HepG2 (cell line): ENCODE data around the gene BAIAP2L2. TPM values are rescaled to one million over a fixed set of nuclear protein-coding genes. Genes with fewer than 3 reads are reported as not detected.

Experiments used
- AHR ChIP-seq: IDR thresholded peaks from 2 replicates; pipeline ENCODE4 v1.6.1; 2018; ENCODE audit warnings: missing genetic modification reagents, missing compliant biosample characterization
- ETV5 ChIP-seq: IDR thresholded peaks from 2 replicates; pipeline ENCODE4 v1.6.1; 2018; ENCODE audit warnings: missing biosample characterization, missing genetic modification reagents, inconsistent platforms, borderline replicate concordance
- FOXA3 ChIP-seq: IDR thresholded peaks from 2 replicates; pipeline ENCODE4 v1.6.1; 2016; ENCODE audit warnings: missing genetic modification reagents, missing compliant biosample characterization
- FOXK2 ChIP-seq: fragments of 450-650 bp; IDR thresholded peaks from 2 replicates; pipeline ENCODE4 v1.6.1; 2016
- FOXO4 ChIP-seq: sonication (generic); formaldehyde crosslinking; conservative IDR thresholded peaks from 2 replicates; pipeline ENCODE4 v1.8.1; 2023; ENCODE audit warnings: missing genetic modification reagents
- HNRNPK ChIP-seq: fragments of 200-400 bp; formaldehyde crosslinking; IDR thresholded peaks from 2 replicates; pipeline ENCODE4 v1.6.1; 2018; ENCODE audit warnings: low read length, low read depth, moderate library complexity, mild to moderate bottlenecking; ENCODE audit not compliant: poor library complexity, severe bottlenecking
- JARID2 ChIP-seq: sonication (generic); formaldehyde crosslinking; IDR thresholded peaks from 2 replicates; pipeline ENCODE4 v1.8.1; 2023; ENCODE audit warnings: missing genetic modification reagents, inconsistent platforms; ENCODE audit not compliant: insufficient replicate concordance
- MAFF ChIP-seq: IDR thresholded peaks from 2 replicates; pipeline ENCODE4 v1.6.1; 2011; ENCODE audit warnings: low read depth, low read length, improper control_type of control experiment
- MTA3 ChIP-seq: sonication (generic); formaldehyde crosslinking; IDR thresholded peaks from 2 replicates; pipeline ENCODE4 v1.4.0; 2020; ENCODE audit warnings: missing genetic modification reagents
- NCOA1 ChIP-seq: sonication (generic); formaldehyde crosslinking; IDR thresholded peaks from 2 replicates; pipeline ENCODE4 v1.9.0; 2021; ENCODE audit warnings: missing genetic modification reagents
- RELA ChIP-seq: sonication (generic); formaldehyde crosslinking; IDR thresholded peaks from 2 replicates; pipeline ENCODE4 v1.4.0; 2020; ENCODE audit warnings: missing genetic modification reagents
- SIX1 ChIP-seq: sonication (generic); formaldehyde crosslinking; IDR thresholded peaks from 2 replicates; pipeline ENCODE4 v1.4.0; 2020; ENCODE audit warnings: missing genetic modification reagents, borderline replicate concordance
- ZNF264 ChIP-seq: sonication (generic); formaldehyde crosslinking; IDR thresholded peaks from 2 replicates; pipeline ENCODE4 v1.4.0; 2020; ENCODE audit warnings: missing genetic modification reagents
- ZNF33A ChIP-seq: sonication (generic); formaldehyde crosslinking; IDR thresholded peaks from 2 replicates; pipeline ENCODE4 v1.5.1; 2020; ENCODE audit warnings: missing genetic modification reagents, mild to moderate bottlenecking, moderate library complexity, borderline replicate concordance
- ZNF432 ChIP-seq: sonication (generic); formaldehyde crosslinking; IDR thresholded peaks from 2 replicates; pipeline ENCODE4 v1.5.0; 2020; ENCODE audit warnings: missing genetic modification reagents, mild to moderate bottlenecking, borderline replicate concordance
- ZNF644 ChIP-seq: IDR thresholded peaks from 2 replicates; pipeline ENCODE4 v1.6.1; 2016; ENCODE audit warnings: low read depth
- ZNF737 ChIP-seq: sonication (generic); formaldehyde crosslinking; IDR thresholded peaks from 2 replicates; pipeline ENCODE4 v1.5.0; 2020; ENCODE audit warnings: missing genetic modification reagents, mild to moderate bottlenecking, borderline replicate concordance
- ZNF816 ChIP-seq: sonication (generic); formaldehyde crosslinking; IDR thresholded peaks from 2 replicates; pipeline ENCODE4 v1.8.0; 2022; ENCODE audit warnings: missing genetic modification reagents, mild to moderate bottlenecking, borderline replicate concordance
- ZSCAN30 ChIP-seq: sonication (generic); formaldehyde crosslinking; IDR thresholded peaks from 2 replicates; pipeline ENCODE4 v1.5.0; 2020; ENCODE audit warnings: mild to moderate bottlenecking, missing genetic modification reagents
- ZSCAN9 ChIP-seq: IDR thresholded peaks from 2 replicates; pipeline ENCODE4 v1.6.1; 2016; ENCODE audit warnings: borderline replicate concordance
- polyA plus RNA-seq, 8 experiments: library from polyadenylated mRNA; depleted of rRNA in 3 of 8; stranded (reverse) in 7 of 8; unstranded in 1 of 8; fragments of >200 nt; fragmentation: Illumina TruSeq in 4 of 8; extraction: Trizol in 4 of 8; gene quantifications; 2 replicates each; pipeline versions ENCODE4 v1.2.1 to v1.2.3, GENCODE V29; 2011 to 2016; ENCODE audit warnings: low read depth in 4 of 8, missing spikeins in 1 of 8, mixed read lengths in 1 of 8; ENCODE audit not compliant: insufficient read depth in 1 of 8
- total RNA-seq, 5 experiments: library from RNA; depleted of rRNA; stranded (reverse); fragments of >200 nt; fragmentation: Illumina TruSeq; extraction: Trizol; gene quantifications; 2 replicates each; pipeline ENCODE4 v1.2.3, GENCODE V29; 2016; ENCODE audit warnings: low read depth in 1 of 5
- TF ChIP-seq, protein P1 (sequence below): sonication (generic); formaldehyde crosslinking; IDR thresholded peaks from 2 replicates; pipeline ENCODE4 v1.5.1; 2020; ENCODE audit warnings: missing genetic modification reagents, mild to moderate bottlenecking, borderline replicate concordance
- TF ChIP-seq, protein P2 (sequence below): sonication (generic); formaldehyde crosslinking; IDR thresholded peaks from 2 replicates; pipeline ENCODE4 v1.8.0; 2022; ENCODE audit warnings: missing genetic modification reagents, mild to moderate bottlenecking, moderate library complexity, borderline replicate concordance
- TF ChIP-seq, protein P3 (sequence below): sonication (generic); formaldehyde crosslinking; IDR thresholded peaks from 2 replicates; pipeline ENCODE4 v1.4.0; 2020; ENCODE audit warnings: missing genetic modification reagents

BAIAP2L2 gene
- total and polyA plus RNA-seq, 2 of the 13 experiments (the other 11 are each of a cell fraction or from before 2014, with no cell fraction given): 4.4 to 7.5 TPM

GRCh38 chr22:38107692-38108515, 2.6 kb downstream of the BAIAP2L2 start (continued):
- TF ChIP-seq ETV5 (CRISPR knock-in tag) (peak; percentile 87), ZNF264 (CRISPR knock-in tag) (no peak), ZNF816 (CRISPR knock-in tag) (no peak), FOXK2 (no peak), RELA (no peak), ZNF737 (CRISPR knock-in tag) (no peak), JARID2 (CRISPR knock-in tag) (no peak), ZNF644 (peak; percentile 79), AHR (CRISPR knock-in tag) (no peak; the same call in 1 of the 2 replicates), SIX1 (CRISPR knock-in tag) (no peak), ZSCAN30 (no peak), NCOA1 (CRISPR knock-in tag) (no peak), ZNF33A (CRISPR knock-in tag) (no peak), FOXO4 (CRISPR knock-in tag) (no peak), MAFF (no peak), HNRNPK (no peak), ZSCAN9 (peak; percentile 72; the same call in 1 of the 2 replicates), FOXA3 (CRISPR knock-in tag) (peak; percentile 19; the same call in 1 of the 2 replicates), MTA3 (CRISPR knock-in tag) (no peak), ZNF432 (no peak)
- TF ChIP-seq, protein P1, sequence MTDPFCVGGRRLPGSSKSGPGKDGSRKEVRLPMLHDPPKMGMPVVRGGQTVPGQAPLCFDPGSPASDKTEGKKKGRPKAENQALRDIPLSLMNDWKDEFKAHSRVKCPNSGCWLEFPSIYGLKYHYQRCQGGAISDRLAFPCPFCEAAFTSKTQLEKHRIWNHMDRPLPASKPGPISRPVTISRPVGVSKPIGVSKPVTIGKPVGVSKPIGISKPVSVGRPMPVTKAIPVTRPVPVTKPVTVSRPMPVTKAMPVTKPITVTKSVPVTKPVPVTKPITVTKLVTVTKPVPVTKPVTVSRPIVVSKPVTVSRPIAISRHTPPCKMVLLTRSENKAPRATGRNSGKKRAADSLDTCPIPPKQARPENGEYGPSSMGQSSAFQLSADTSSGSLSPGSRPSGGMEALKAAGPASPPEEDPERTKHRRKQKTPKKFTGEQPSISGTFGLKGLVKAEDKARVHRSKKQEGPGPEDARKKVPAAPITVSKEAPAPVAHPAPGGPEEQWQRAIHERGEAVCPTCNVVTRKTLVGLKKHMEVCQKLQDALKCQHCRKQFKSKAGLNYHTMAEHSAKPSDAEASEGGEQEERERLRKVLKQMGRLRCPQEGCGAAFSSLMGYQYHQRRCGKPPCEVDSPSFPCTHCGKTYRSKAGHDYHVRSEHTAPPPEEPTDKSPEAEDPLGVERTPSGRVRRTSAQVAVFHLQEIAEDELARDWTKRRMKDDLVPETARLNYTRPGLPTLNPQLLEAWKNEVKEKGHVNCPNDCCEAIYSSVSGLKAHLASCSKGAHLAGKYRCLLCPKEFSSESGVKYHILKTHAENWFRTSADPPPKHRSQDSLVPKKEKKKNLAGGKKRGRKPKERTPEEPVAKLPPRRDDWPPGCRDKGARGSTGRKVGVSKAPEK (CRISPR knock-in tag): no peak
- TF ChIP-seq, protein P2, sequence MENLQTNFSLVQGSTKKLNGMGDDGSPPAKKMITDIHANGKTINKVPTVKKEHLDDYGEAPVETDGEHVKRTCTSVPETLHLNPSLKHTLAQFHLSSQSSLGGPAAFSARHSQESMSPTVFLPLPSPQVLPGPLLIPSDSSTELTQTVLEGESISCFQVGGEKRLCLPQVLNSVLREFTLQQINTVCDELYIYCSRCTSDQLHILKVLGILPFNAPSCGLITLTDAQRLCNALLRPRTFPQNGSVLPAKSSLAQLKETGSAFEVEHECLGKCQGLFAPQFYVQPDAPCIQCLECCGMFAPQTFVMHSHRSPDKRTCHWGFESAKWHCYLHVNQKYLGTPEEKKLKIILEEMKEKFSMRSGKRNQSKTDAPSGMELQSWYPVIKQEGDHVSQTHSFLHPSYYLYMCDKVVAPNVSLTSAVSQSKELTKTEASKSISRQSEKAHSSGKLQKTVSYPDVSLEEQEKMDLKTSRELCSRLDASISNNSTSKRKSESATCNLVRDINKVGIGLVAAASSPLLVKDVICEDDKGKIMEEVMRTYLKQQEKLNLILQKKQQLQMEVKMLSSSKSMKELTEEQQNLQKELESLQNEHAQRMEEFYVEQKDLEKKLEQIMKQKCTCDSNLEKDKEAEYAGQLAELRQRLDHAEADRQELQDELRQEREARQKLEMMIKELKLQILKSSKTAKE (CRISPR knock-in tag): peak; percentile 67
- TF ChIP-seq, protein P3, sequence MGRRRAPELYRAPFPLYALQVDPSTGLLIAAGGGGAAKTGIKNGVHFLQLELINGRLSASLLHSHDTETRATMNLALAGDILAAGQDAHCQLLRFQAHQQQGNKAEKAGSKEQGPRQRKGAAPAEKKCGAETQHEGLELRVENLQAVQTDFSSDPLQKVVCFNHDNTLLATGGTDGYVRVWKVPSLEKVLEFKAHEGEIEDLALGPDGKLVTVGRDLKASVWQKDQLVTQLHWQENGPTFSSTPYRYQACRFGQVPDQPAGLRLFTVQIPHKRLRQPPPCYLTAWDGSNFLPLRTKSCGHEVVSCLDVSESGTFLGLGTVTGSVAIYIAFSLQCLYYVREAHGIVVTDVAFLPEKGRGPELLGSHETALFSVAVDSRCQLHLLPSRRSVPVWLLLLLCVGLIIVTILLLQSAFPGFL: no peak
